A549 (cell line): ENCODE results near the gene PPA2. TPM values are rescaled to one million over a fixed set of nuclear protein-coding genes. Genes with fewer than 3 reads are reported as not detected.

Source experiments
- ATAC-seq, 2 experiments: fragments of 200-7000 bp in 1 of 2; fragments of >200 bp in 1 of 2; cut with Nextera tagmentation in 1 of 2; cut with Tn5 transposase in 1 of 2; 3 replicates each; pipeline versions ENCODE4 v1.8.0 to v1.9.1; 2018 to 2020; ENCODE audit warnings: mild to moderate bottlenecking in 1 of 2, moderate library complexity in 1 of 2
- CTCF ChIA-PET: fragments of 300-600 bp; sonication (Branson Sonifier 250); formaldehyde crosslinking; extraction: SDS; loops from one replicate; lab custom pipeline; 2021; ENCODE audit warnings: antibody characterized with exemption, inconsistent platforms; lab: Yijun Ruan, JAX
- POLR2A ChIA-PET: fragments of 350-600 bp; formaldehyde crosslinking; extraction: SDS; loops from one replicate; lab custom pipeline; 2021; ENCODE audit warnings: antibody characterized with exemption, inconsistent platforms; lab: Yijun Ruan, JAX
- DNase-seq, 2 experiments: peaks; one replicate each; pipeline versions ENCODE4 v3.0.0 to v3.0.0-alpha.2; 2011 to 2016; ENCODE audit warnings: low read depth in 1 of 2, low spot score in 1 of 2
- FAIRE-seq: peaks from 2 replicates; lab custom pipeline; 2011; peaks lifted over from hg19 to GRCh38; lab: Jason Lieb, UNC
- H3K27ac ChIP-seq, 2 experiments: fragments of >200 bp; sonication (Bioruptor Twin); formaldehyde crosslinking; 3 replicates each; pipeline ENCODE4 v1.5.1; 2016 to 2017
- H3K4me1 ChIP-seq: fragments of >200 bp; sonication (Bioruptor Twin); formaldehyde crosslinking; 3 replicates; pipeline ENCODE4 v1.6.1; 2016
- H3K4me2 ChIP-seq: fragments of >200 bp; sonication (Bioruptor Twin); formaldehyde crosslinking; 3 replicates; pipeline ENCODE4 v1.6.1; 2016
- H3K4me3 ChIP-seq: fragments of >200 bp; sonication (Bioruptor Twin); formaldehyde crosslinking; 3 replicates; pipeline ENCODE4 v1.5.1; 2016
- H3K9me3 ChIP-seq: fragments of >200 bp; sonication (Bioruptor Twin); formaldehyde crosslinking; 3 replicates; pipeline ENCODE4 v1.6.1; 2016
- BCL3 ChIP-seq: fragments of >200 bp; sonication (Bioruptor Twin); formaldehyde crosslinking; IDR thresholded peaks from 3 replicates; pipeline ENCODE4 v1.6.1; 2016
- BHLHE40 ChIP-seq: IDR thresholded peaks from 2 replicates; pipeline ENCODE4 v1.6.1; 2012; ENCODE audit warnings: low read depth, low read length, inconsistent platforms
- CBX2 ChIP-seq: fragments of 200-600 bp; sonication (generic); IDR thresholded peaks from 2 replicates; pipeline ENCODE4 v1.6.1; 2016; ENCODE audit warnings: low read depth, mild to moderate bottlenecking, borderline replicate concordance
- CBX8 ChIP-seq: fragments of 200-600 bp; sonication (generic); IDR thresholded peaks from 2 replicates; pipeline ENCODE4 v1.6.1; 2016
- E2F6 ChIP-seq: IDR thresholded peaks from 2 replicates; pipeline ENCODE4 v1.6.1; 2012; ENCODE audit warnings: low read depth, borderline replicate concordance
- EHMT2 ChIP-seq: fragments of 200-600 bp; sonication (generic); IDR thresholded peaks from 2 replicates; pipeline ENCODE4 v1.6.1; 2016; ENCODE audit warnings: antibody characterized with exemption, low read depth, mild to moderate bottlenecking, moderate library complexity
- HDAC2 ChIP-seq: fragments of 200-600 bp; sonication (generic); IDR thresholded peaks from 2 replicates; pipeline ENCODE4 v1.6.1; 2016
- HMGXB4 ChIP-seq: fragments of 250-450 bp; sonication (Bioruptor Pico); IDR thresholded peaks from 2 replicates; pipeline ENCODE4 v1.5.0; 2021; ENCODE audit warnings: mild to moderate bottlenecking, moderate library complexity, borderline replicate concordance
- HOXA7 ChIP-seq: fragments of 250-450 bp; sonication (Bioruptor Pico); IDR thresholded peaks from 2 replicates; pipeline ENCODE4 v1.5.0; 2020; ENCODE audit warnings: mild to moderate bottlenecking, moderate library complexity
- HOXB13 ChIP-seq: fragments of 250-450 bp; sonication (Bioruptor Pico); IDR thresholded peaks from 2 replicates; pipeline ENCODE4 v1.5.0; 2020; ENCODE audit warnings: low read depth, mild to moderate bottlenecking, moderate library complexity
- JUNB ChIP-seq: fragments of >200 bp; sonication (Bioruptor Twin); formaldehyde crosslinking; IDR thresholded peaks from 2 replicates; pipeline ENCODE4 v1.6.1; 2016
- MAFK ChIP-seq: fragments of 450-650 bp; IDR thresholded peaks from 2 replicates; pipeline ENCODE4 v1.6.1; 2014; ENCODE audit not compliant: partially characterized antibody
- MYC ChIP-seq: IDR thresholded peaks from 2 replicates; pipeline ENCODE4 v1.6.1; 2012; ENCODE audit warnings: mild to moderate bottlenecking, inconsistent platforms, low read length, improper control_type of control experiment, borderline replicate concordance
- NFE2L2 ChIP-seq: fragments of 150-350 bp; conservative IDR thresholded peaks from 2 replicates; pipeline ENCODE4 v1.6.1; 2014; ENCODE audit warnings: low read length
- NR3C1 ChIP-seq: fragments of >200 bp; sonication (Bioruptor Twin); formaldehyde crosslinking; IDR thresholded peaks from 3 replicates; pipeline ENCODE4 v1.6.1; 2017
- PHF8 ChIP-seq: fragments of 200-600 bp; sonication (generic); IDR thresholded peaks from 2 replicates; pipeline ENCODE4 v1.6.1; 2016; ENCODE audit warnings: low read depth, mild to moderate bottlenecking, antibody characterized with exemption, moderate library complexity, borderline replicate concordance
- RCOR1 ChIP-seq: fragments of 150-350 bp; IDR thresholded peaks from 2 replicates; pipeline ENCODE4 v1.6.1; 2014; ENCODE audit warnings: antibody characterized with exemption, low read length, low read depth
- RFX5 ChIP-seq: fragments of 450-650 bp; IDR thresholded peaks from 2 replicates; pipeline ENCODE4 v1.7.1; 2014; ENCODE audit warnings: antibody characterized with exemption, mild to moderate bottlenecking, moderate library complexity
- RNF2 ChIP-seq: fragments of 200-600 bp; sonication (generic); IDR thresholded peaks from 2 replicates; pipeline ENCODE4 v1.6.1; 2016; ENCODE audit warnings: low read depth, mild to moderate bottlenecking, antibody characterized with exemption, moderate library complexity, borderline replicate concordance
- ZC3H11A ChIP-seq: fragments of 450-650 bp; IDR thresholded peaks from 2 replicates; pipeline ENCODE4 v1.6.1; 2014; ENCODE audit warnings: antibody characterized with exemption, mild to moderate bottlenecking
- ZFP36 ChIP-seq: fragments of 450-650 bp; IDR thresholded peaks from 2 replicates; pipeline ENCODE4 v1.6.1; 2014; ENCODE audit warnings: borderline replicate concordance; ENCODE audit not compliant: partially characterized antibody
- ZSCAN20 ChIP-seq: fragments of 250-450 bp; sonication (Bioruptor Pico); IDR thresholded peaks from 2 replicates; pipeline ENCODE4 v1.8.0; 2022; ENCODE audit warnings: mild to moderate bottlenecking, moderate library complexity
- WGBS: methylation state at CpG from one replicate; pipeline ENCODE4 v1.1.6; 2017; ENCODE audit errors: missing lambda C conversion rate; 5-methylcytosine and 5-hydroxymethylcytosine counted together
- polyA plus RNA-seq, 4 experiments: library from polyadenylated mRNA; depleted of rRNA in 3 of 4; stranded (reverse); fragments of >200 nt; fragmentation: RNase III in 1 of 4; extraction: RNeasy Plus Mini Kit Qiagen cat#74134 plus additional on column Dnase treatment in 1 of 4; gene quantifications; 2 replicates in 3 of 4; 3 replicates in 1 of 4; pipeline ENCODE4 v1.2.3, GENCODE V29; 2011 to 2017
- TF ChIP-seq, protein P1 (sequence below): fragments of 250-450 bp; sonication (Bioruptor Pico); IDR thresholded peaks from 2 replicates; pipeline ENCODE4 v1.5.0; 2020; ENCODE audit warnings: low read depth, mild to moderate bottlenecking, moderate library complexity

PPA2 gene
- polyA plus RNA-seq, 2 of the 4 experiments (the other 2 are of a cell fraction): 89.1 to 140 TPM

- ChIA-PET POLR2A (no interaction called here), CTCF (interaction anchor here (0.6 kb wide), 1 partner anchor 867 kb away, joined by 4 read pairs; no protein-coding TSS in a partner anchor)
- WGBS: 96% methylated on average over 6 of the region's 6 CpGs
- DNase-seq (no peak), ATAC-seq (no peak), FAIRE-seq (no peak)
- H3K9me3 ChIP-seq: no peaks in the 10 kb centered on the region
- H3K27ac ChIP-seq: no peak overlapping the region
- TF ChIP-seq NFE2L2: no peak
- TF ChIP-seq RNF2: no peak
- no peak for TF ChIP-seq NR3C1
- no peak for TF ChIP-seq PHF8
- no peak for TF ChIP-seq HOXB13 (CRISPR knock-in tag)
- TF ChIP-seq MAFK: no peak
- TF ChIP-seq E2F6: no peak
- no peak for TF ChIP-seq CBX8
- TF ChIP-seq EHMT2: no peak
- no peak for TF ChIP-seq RCOR1
- TF ChIP-seq BCL3: no peak
- TF ChIP-seq, protein P1, sequence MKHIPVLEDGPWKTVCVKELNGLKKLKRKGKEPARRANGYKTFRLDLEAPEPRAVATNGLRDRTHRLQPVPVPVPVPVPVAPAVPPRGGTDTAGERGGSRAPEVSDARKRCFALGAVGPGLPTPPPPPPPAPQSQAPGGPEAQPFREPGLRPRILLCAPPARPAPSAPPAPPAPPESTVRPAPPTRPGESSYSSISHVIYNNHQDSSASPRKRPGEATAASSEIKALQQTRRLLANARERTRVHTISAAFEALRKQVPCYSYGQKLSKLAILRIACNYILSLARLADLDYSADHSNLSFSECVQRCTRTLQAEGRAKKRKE (CRISPR knock-in tag): no peak
- no peak for TF ChIP-seq HMGXB4
- TF ChIP-seq CBX2: no peak
- no peak for TF ChIP-seq ZSCAN20
- TF ChIP-seq HOXA7: no peak
- no peak for TF ChIP-seq ZFP36
- no peak for TF ChIP-seq BHLHE40
- TF ChIP-seq HDAC2: no peak
- TF ChIP-seq MYC: no peak
- no peak overlapping the region for H3K4me2 ChIP-seq
- no peak overlapping the region for H3K4me3 ChIP-seq
- H3K4me1 ChIP-seq: no peaks in the 10 kb centered on the region
Measured at GRCh38 chr4:105461621-105462382, 12.1 kb downstream of the PPA2 start.

DNA sequence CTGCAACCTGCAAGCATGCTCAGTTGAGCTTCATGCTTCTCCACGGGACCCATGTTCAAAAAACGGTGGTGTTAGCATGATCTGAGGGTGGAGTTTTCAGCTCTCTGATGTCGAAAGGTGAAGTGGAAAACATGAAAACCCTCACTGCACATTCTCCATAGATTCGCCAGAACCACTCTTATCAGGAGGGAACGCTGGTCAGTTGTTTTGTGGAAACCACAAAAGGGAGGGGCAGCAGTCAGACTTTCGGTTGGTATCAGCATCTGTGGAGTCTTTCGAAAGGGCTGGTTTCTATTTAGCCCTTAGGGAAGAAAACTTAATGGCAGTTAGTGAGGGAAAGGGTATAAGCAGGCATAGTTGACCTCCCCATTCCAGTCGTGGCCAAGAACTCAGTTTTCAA lies 12.6 kb downstream of the PPA2 start:
- DNase-seq (no peak), FAIRE-seq (no peak), ATAC-seq (no peak)
- TF ChIP-seq JUNB (no peak), PHF8 (no peak), ZFP36 (no peak), RNF2 (no peak), RFX5 (no peak), ZC3H11A (no peak), HMGXB4 (no peak)
- H3K9me3 ChIP-seq: no peaks in the 10 kb centered on the region
- ChIA-PET CTCF (interaction anchor here (0.6 to 0.9 kb wide), 2 partner anchors 12 to 867 kb away, joined by 4 read pairs; partner anchors contain the start of gene PPA2), POLR2A (no interaction called here)
- H3K4me2 ChIP-seq: no peak overlapping the region
- no peak overlapping the region for H3K27ac ChIP-seq
- H3K4me1 ChIP-seq: no peaks in the 10 kb centered on the region
- 88% methylated on average over 8 of the region's 8 CpGs for WGBS
- no peak overlapping the region for H3K4me3 ChIP-seq
